Thyroid gland (tissue), 4 donors: ENCODE measurements around the gene SPATC1L. TPM values are rescaled to one million over a fixed set of nuclear protein-coding genes. Genes with fewer than 3 reads are reported as not detected.
A peak's percentile ranks its signal among the peaks of the same experiment; 100 is the strongest.

Experiments
- DNase-seq, 2 donors: peaks; one replicate each; pipeline ENCODE4 v3.0.0-alpha.2; 2019
- H3K27ac ChIP-seq, 3 donors: fragments of 200-600 bp; sonication (generic); 1 replicate in 2 of 3; 2 replicates in 1 of 3; pipeline ENCODE4 v1.5.1; 2016 to 2019; ENCODE audit warnings: mild to moderate bottlenecking in 1 of 3, moderate library complexity in 1 of 3
- H3K27me3 ChIP-seq: fragments of 200-600 bp; sonication (generic); one replicate; pipeline ENCODE4 v1.5.1; 2019
- H3K36me3 ChIP-seq, 2 donors: fragments of 200-600 bp; sonication (generic); one replicate each; pipeline ENCODE4 v1.5.1; 2016 to 2019
- H3K4me1 ChIP-seq, 2 donors: fragments of 200-600 bp; sonication (generic); one replicate each; pipeline ENCODE4 v1.5.1; 2017 to 2019
- H3K4me3 ChIP-seq, 3 donors: fragments of 200-600 bp; sonication (generic); replicated peaks in 1 of 3; 1 replicate in 2 of 3; 2 replicates in 1 of 3; pipeline ENCODE4 v1.5.1; 2016; ENCODE audit warnings: mild to moderate bottlenecking in 1 of 3
- H3K9me3 ChIP-seq: fragments of 200-600 bp; sonication (generic); one replicate; pipeline ENCODE4 v1.5.1; 2017
- CTCF ChIP-seq, 6 experiments: fragments of 200-600 bp in 3 of 6; fragments of 450-650 bp in 3 of 6; sonication (generic) in 3 of 6; IDR thresholded peaks; one replicate each; pipeline ENCODE4 v1.5.1; 2016 to 2019; ENCODE audit warnings: antibody characterized with exemption in 6 of 6, mild to moderate bottlenecking in 2 of 6, inconsistent platforms in 1 of 6, moderate library complexity in 1 of 6
- POLR2A ChIP-seq, 2 donors: fragments of 450-650 bp; IDR thresholded peaks; one replicate each; pipeline ENCODE4 v1.6.1; 2017; ENCODE audit warnings: antibody characterized with exemption in 2 of 2, mild to moderate bottlenecking in 2 of 2, moderate library complexity in 1 of 2
- WGBS, 2 donors: methylation state at CpG; one replicate each; pipeline ENCODE4 v1.1.5; 2017; 5-methylcytosine and 5-hydroxymethylcytosine counted together
- intact Hi-C: fragments of 100-400 bp; cut with DNase I; formaldehyde crosslinking; loops from one replicate; pipeline ENCODE4 v1.15.1; 2023
- total RNA-seq, 4 donors: library from RNA; depleted of rRNA; stranded (reverse); fragments of >200 nt; gene quantifications; one replicate each; pipeline ENCODE4 v1.2.3, GENCODE V29; 2016

Gene SPATC1L
- total RNA-seq, 4 donors from 2014 or later: 3.5 to 9.0 (median 5.8) TPM

- Histone ChIP-seq H3K36me3 (peaks cover 0 to 9% of the 10 kb centered on the region in 2 donors), H3K27me3 (no peaks in the 10 kb centered on the region), H3K27ac (no peak overlapping the region), H3K4me1 (no peaks in the 10 kb centered on the region), H3K9me3 (no peaks in the 10 kb centered on the region), H3K4me3 (no peak overlapping the region)
- TF ChIP-seq CTCF (IDR thresholded peaks at IDR 0.05) (no peak), POLR2A (IDR thresholded peaks at IDR 0.05) (no peak)
- intact Hi-C loops: no loop called here
- WGBS, 2 donors: 49 to 72% methylated on average over 6 to 13 of the region's 13 CpGs
- DNase-seq: peak; percentile 29 to 37
Observed at GRCh38 chr21:46219591-46220239, 35.5 kb upstream of the SPATC1L start.

- WGBS, 2 donors: 95% methylated on average over 13 to 16 of the region's 16 CpGs
- no peak for DNase-seq
Observed at GRCh38 chr21:46218906-46219590, 34.8 kb upstream of the SPATC1L start.

GRCh38 chr21:46217511-46218196 is 33.4 kb upstream of the SPATC1L start:
- H3K4me1 ChIP-seq: no peaks in the 10 kb centered on the region
- WGBS, 2 donors: 93 to 97% methylated on average over 21 to 22 of the region's 22 CpGs
- no peak overlapping the region for H3K4me3 ChIP-seq
- no peaks in the 10 kb centered on the region for H3K9me3 ChIP-seq
- intact Hi-C loops: no loop called here
- no peaks in the 10 kb centered on the region for H3K27me3 ChIP-seq
- no peak overlapping the region for H3K27ac ChIP-seq
- TF ChIP-seq CTCF (IDR thresholded peaks at IDR 0.05): no peak
- no peak for TF ChIP-seq POLR2A (IDR thresholded peaks at IDR 0.05)
- peaks cover 0 to 9% of the 10 kb centered on the region in 2 donors for H3K36me3 ChIP-seq
- no peak for DNase-seq

More at GRCh38 chr21:46218906-46219590, 34.8 kb upstream of the SPATC1L start:
- Histone ChIP-seq H3K9me3 (no peaks in the 10 kb centered on the region), H3K4me1 (no peaks in the 10 kb centered on the region), H3K4me3 (no peak overlapping the region), H3K27me3 (no peaks in the 10 kb centered on the region), H3K36me3 (peaks cover 0 to 9% of the 10 kb centered on the region in 2 donors), H3K27ac (no peak overlapping the region)
- TF ChIP-seq POLR2A (IDR thresholded peaks at IDR 0.05) (no peak), CTCF (IDR thresholded peaks at IDR 0.05) (no peak)
- intact Hi-C loops: no loop called here

- DNase-seq: no peak
- intact Hi-C loops: no loop called here
- TF ChIP-seq POLR2A (IDR thresholded peaks at IDR 0.05) (no peak), CTCF (IDR thresholded peaks at IDR 0.05) (no peak)
- 92 to 97% methylated on average over 7 to 16 of the region's 16 CpGs for WGBS, 2 donors
- Histone ChIP-seq H3K4me3 (no peak overlapping the region), H3K36me3 (peaks cover 0 to 9% of the 10 kb centered on the region in 2 donors), H3K4me1 (no peaks in the 10 kb centered on the region), H3K27me3 (no peaks in the 10 kb centered on the region), H3K27ac (no peak overlapping the region), H3K9me3 (no peaks in the 10 kb centered on the region)
Observed at GRCh38 chr21:46216132-46216747, 32.0 kb upstream of the SPATC1L start.
